OCI-LY3 (cell line): ENCODE results near the gene MYL6.

Experiments
- EZH2phosphoT487 ChIP-seq: fragments of 200-600 bp; shearing (Covaris generic); IDR thresholded peaks from 2 replicates; pipeline ENCODE4 v1.6.1; 2018; ENCODE audit warnings: antibody characterized with exemption, mixed run types, low read depth
- TF ChIP-seq, protein P1 (sequence below): fragments of 200-600, 300-600 bp; sonication (generic); IDR thresholded peaks from 2 replicates; pipeline ENCODE4 v1.5.1; 2014; ENCODE audit warnings: antibody characterized with exemption, low read length, low read depth

DNA sequence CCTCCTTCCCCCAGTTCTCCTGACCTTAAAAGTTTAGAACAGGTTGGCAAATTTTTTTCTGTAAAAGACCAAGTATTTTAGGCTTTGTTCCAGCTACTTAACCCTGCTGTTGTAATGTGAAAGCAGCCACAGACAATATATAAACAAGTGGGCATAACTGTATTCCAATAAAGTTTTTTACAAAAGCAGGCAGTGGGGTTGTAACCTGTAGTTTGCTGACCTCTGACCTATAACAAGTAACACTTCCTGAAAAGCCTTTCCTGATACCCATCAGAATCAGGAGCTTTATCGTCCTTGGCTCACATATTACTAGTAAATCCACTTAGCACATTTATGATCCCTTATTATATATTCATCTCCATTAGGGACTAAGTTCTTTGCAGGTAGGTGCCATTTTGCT lies 44.2 kb downstream of the MYL6 start:
- TF ChIP-seq, protein P1, sequence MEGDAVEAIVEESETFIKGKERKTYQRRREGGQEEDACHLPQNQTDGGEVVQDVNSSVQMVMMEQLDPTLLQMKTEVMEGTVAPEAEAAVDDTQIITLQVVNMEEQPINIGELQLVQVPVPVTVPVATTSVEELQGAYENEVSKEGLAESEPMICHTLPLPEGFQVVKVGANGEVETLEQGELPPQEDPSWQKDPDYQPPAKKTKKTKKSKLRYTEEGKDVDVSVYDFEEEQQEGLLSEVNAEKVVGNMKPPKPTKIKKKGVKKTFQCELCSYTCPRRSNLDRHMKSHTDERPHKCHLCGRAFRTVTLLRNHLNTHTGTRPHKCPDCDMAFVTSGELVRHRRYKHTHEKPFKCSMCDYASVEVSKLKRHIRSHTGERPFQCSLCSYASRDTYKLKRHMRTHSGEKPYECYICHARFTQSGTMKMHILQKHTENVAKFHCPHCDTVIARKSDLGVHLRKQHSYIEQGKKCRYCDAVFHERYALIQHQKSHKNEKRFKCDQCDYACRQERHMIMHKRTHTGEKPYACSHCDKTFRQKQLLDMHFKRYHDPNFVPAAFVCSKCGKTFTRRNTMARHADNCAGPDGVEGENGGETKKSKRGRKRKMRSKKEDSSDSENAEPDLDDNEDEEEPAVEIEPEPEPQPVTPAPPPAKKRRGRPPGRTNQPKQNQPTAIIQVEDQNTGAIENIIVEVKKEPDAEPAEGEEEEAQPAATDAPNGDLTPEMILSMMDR, result no peak
- no peak for TF ChIP-seq EZH2phosphoT487
